OCI-LY7 (cell line): ENCODE results near the gene KBTBD7. TPM values are rescaled to one million over a fixed set of nuclear protein-coding genes. Genes with fewer than 3 reads are reported as not detected.

Experiments used
- BruUV-seq: library from RNA; stranded (reverse); fragments of 400-500 nt; replicated peaks from 2 replicates; lab custom pipeline; 2021; lab: Mats Ljungman, UMichigan
- CTCF ChIA-PET: fragments of 300-600 bp; sonication (Branson Sonifier 250); formaldehyde crosslinking; loops from one replicate; lab custom pipeline; 2022; ENCODE audit warnings: antibody characterized with exemption; ENCODE audit not compliant: unreplicated experiment; lab: Charles Lee
- POLR2A ChIA-PET: fragments of 300-600 bp; sonication (Branson Sonifier 250); formaldehyde crosslinking; loops from one replicate; lab custom pipeline; 2022; ENCODE audit warnings: antibody characterized with exemption; lab: Charles Lee
- DNase-seq: peaks from one replicate; pipeline ENCODE4 v3.0.0-alpha.2; 2015; ENCODE audit warnings: low spot score
- H2AFZ ChIP-seq: fragments of 200-600 bp; sonication (generic), shearing (Covaris generic); 2 replicates; pipeline ENCODE4 v1.6.1; 2014; ENCODE audit warnings: mild to moderate bottlenecking, antibody characterized with exemption, low read length, moderate library complexity
- H3K27ac ChIP-seq: fragments of 200-600 bp; sonication (generic); 2 replicates; pipeline ENCODE4 v1.5.1; 2014; ENCODE audit warnings: mixed run types, low read depth, mild to moderate bottlenecking, moderate library complexity, low read length, inconsistent platforms; ENCODE audit not compliant: poor library complexity, severe bottlenecking
- H3K36me3 ChIP-seq: fragments of 200-600 bp; sonication (generic); 2 replicates; pipeline ENCODE4 v1.6.1; 2014; ENCODE audit warnings: mild to moderate bottlenecking, antibody characterized with exemption, low read length, moderate library complexity, mixed read lengths; ENCODE audit not compliant: insufficient read depth
- H3K4me1 ChIP-seq: fragments of 200-600 bp; sonication (generic); 2 replicates; pipeline ENCODE4 v1.5.1; 2014; ENCODE audit warnings: mild to moderate bottlenecking, low read length; ENCODE audit not compliant: insufficient read depth, poor library complexity, severe bottlenecking
- H3K4me2 ChIP-seq: fragments of 200-600 bp; sonication (generic); 2 replicates; pipeline ENCODE4 v1.6.1; 2014; ENCODE audit warnings: mild to moderate bottlenecking, low read length
- H3K4me3 ChIP-seq: fragments of 200-600 bp; sonication (generic); 2 replicates; pipeline ENCODE4 v1.5.1; 2014; ENCODE audit warnings: mild to moderate bottlenecking, low read depth, low read length; ENCODE audit not compliant: poor library complexity, severe bottlenecking
- H3K79me2 ChIP-seq: fragments of 200-600 bp; sonication (generic); 2 replicates; pipeline ENCODE4 v1.6.1; 2016; ENCODE audit warnings: low read depth, mild to moderate bottlenecking, low read length, moderate library complexity, mixed read lengths; ENCODE audit not compliant: insufficient read depth
- H3K9me2 ChIP-seq: fragments of 200-600 bp; sonication (generic); 2 replicates; pipeline ENCODE4 v1.6.1; 2016; ENCODE audit warnings: mild to moderate bottlenecking, low read length, mixed read lengths; ENCODE audit not compliant: insufficient read depth
- H3K9me3 ChIP-seq: fragments of 200-600 bp; sonication (generic); 2 replicates; pipeline ENCODE4 v1.6.1; 2014; ENCODE audit warnings: mild to moderate bottlenecking, mixed run types, low read length, mixed read lengths
- H4K20me1 ChIP-seq: fragments of 200-600 bp; sonication (generic); 2 replicates; pipeline ENCODE4 v1.6.1; 2014; ENCODE audit warnings: mild to moderate bottlenecking, antibody characterized with exemption, low read length, moderate library complexity, mixed read lengths; ENCODE audit not compliant: insufficient read depth
- CTCF ChIP-seq: fragments of 200-600 bp; sonication (generic); conservative IDR thresholded peaks from 2 replicates; pipeline ENCODE4 v1.5.1; 2014; ENCODE audit warnings: mild to moderate bottlenecking, antibody characterized with exemption, low read length, moderate library complexity, mixed read lengths
- EZH2phosphoT487 ChIP-seq: fragments of 200-600 bp; sonication (generic); IDR thresholded peaks from 2 replicates; pipeline ENCODE4 v1.6.1; 2018; ENCODE audit warnings: low read depth, borderline replicate concordance, mild to moderate bottlenecking, mixed run types, antibody characterized with exemption, low read length, moderate library complexity, mixed read lengths
- intact Hi-C: fragments of 100-400 bp; cut with micrococcal nuclease; formaldehyde crosslinking; loops from one replicate; pipeline ENCODE4 v1.10.0; 2022; ENCODE audit not compliant: unreplicated experiment
- total RNA-seq, 2 experiments: library from RNA; depleted of rRNA in 1 of 2; stranded (reverse); fragments of >200 nt in 1 of 2; shearing (Covaris generic) in 1 of 2; gene quantifications; 2 replicates each; pipeline ENCODE4 v1.2.3, GENCODE V29; 2014 to 2022

KBTBD7 gene
- total RNA-seq, 2 experiments from 2014 or later, result 3.1 to 6.5 TPM

GRCh38 chr13:41156620-41157019 lies 37.7 kb downstream of the KBTBD7 start:
- ChIA-PET CTCF (no interaction called here), POLR2A (interaction anchor here (1.2 kb wide), 1 partner anchor 19 kb away, joined by 5 read pairs; no protein-coding TSS in a partner anchor)
- no peak overlapping the region for H3K4me3 ChIP-seq
- no peak for DNase-seq
- peaks cover 8% of the 10 kb centered on the region for H3K9me3 ChIP-seq
- H3K27ac ChIP-seq, result no peak overlapping the region
- H2AFZ ChIP-seq, result no peak overlapping the region
- intact Hi-C loops, result no loop called here
- no peaks in the 10 kb centered on the region for H3K36me3 ChIP-seq
- H4K20me1 ChIP-seq, result no peaks in the 10 kb centered on the region
- no peaks in the 10 kb centered on the region for H3K79me2 ChIP-seq
- TF ChIP-seq EZH2phosphoT487, result no peak
- no peak for TF ChIP-seq CTCF
- H3K9me2 ChIP-seq, result no peaks in the 10 kb centered on the region
- no peaks in the 10 kb centered on the region for H3K4me1 ChIP-seq
- H3K4me2 ChIP-seq, result no peak overlapping the region
- no TSS peak for BruUV-seq

GRCh38 chr13:41154042-41154441 lies 40.3 kb downstream of the KBTBD7 start:
- no peak overlapping the region for H3K4me3 ChIP-seq
- POLR2A ChIA-PET, result interaction anchor here (0.6 to 0.9 kb wide), 6 partner anchors 8 to 163 kb away, joined by 3 to 6 read pairs (median 4); no protein-coding TSS in a partner anchor
- no TSS peak for BruUV-seq
- H3K79me2 ChIP-seq, result no peaks in the 10 kb centered on the region
- H4K20me1 ChIP-seq, result no peaks in the 10 kb centered on the region
- H3K36me3 ChIP-seq, result no peaks in the 10 kb centered on the region; the same call in 1 of the 2 replicates
- no peaks in the 10 kb centered on the region for H3K4me1 ChIP-seq
- H3K9me2 ChIP-seq, result no peaks in the 10 kb centered on the region
- no peak overlapping the region for H2AFZ ChIP-seq
- H3K27ac ChIP-seq, result no peak overlapping the region
- TF ChIP-seq CTCF (no peak), EZH2phosphoT487 (no peak)
- intact Hi-C loops, result no loop called here
- peaks cover 34% of the 10 kb centered on the region for H3K9me3 ChIP-seq
- CTCF ChIA-PET, result no interaction called here
- H3K4me2 ChIP-seq, result no peak overlapping the region
- no peak for DNase-seq

GRCh38 chr13:41152005-41152404 lies 42.4 kb downstream of the KBTBD7 start:
- BruUV-seq, result no TSS peak
- no peak for TF ChIP-seq EZH2phosphoT487
- no peak for TF ChIP-seq CTCF
- ChIA-PET CTCF (no interaction called here), POLR2A (no interaction called here)
- Histone ChIP-seq H3K36me3 (no peaks in the 10 kb centered on the region; the same call in 1 of the 2 replicates), H3K4me1 (no peaks in the 10 kb centered on the region), H3K9me2 (no peaks in the 10 kb centered on the region), H3K4me2 (no peak overlapping the region), H3K79me2 (no peaks in the 10 kb centered on the region), H3K27ac (no peak overlapping the region), H3K4me3 (no peak overlapping the region), H3K9me3 (peaks cover 52% of the 10 kb centered on the region), H2AFZ (no peak overlapping the region), H4K20me1 (no peaks in the 10 kb centered on the region)
- DNase-seq, result no peak
- intact Hi-C loops, result no loop called here
